SK-N-SH (cell line): Measurements from ENCODE around the gene WDHD1. TPM values are rescaled to one million over a fixed set of nuclear protein-coding genes. Genes with fewer than 3 reads are reported as not detected.

Experiments
- CTCF ChIA-PET: fragments of 300-600, 350-600 bp; formaldehyde crosslinking; extraction: SDS; loops from one replicate; lab custom pipeline; 2021; lab: Yijun Ruan, JAX
- POLR2A ChIA-PET: fragments of 350-600 bp; sonication (Branson Sonifier 250); formaldehyde crosslinking; extraction: SDS; loops from one replicate; lab custom pipeline; 2020; ENCODE audit warnings: antibody characterized with exemption, inconsistent platforms; lab: Yijun Ruan, JAX
- DNase-seq: peaks from one replicate; pipeline ENCODE4 v3.0.0; 2012
- H2AFZ ChIP-seq: fragments of 200-600 bp; sonication (generic); 2 replicates; pipeline ENCODE4 v1.8.1; 2016; ENCODE audit warnings: antibody characterized with exemption, mild to moderate bottlenecking, low read depth
- H3F3A ChIP-seq: fragments of 200-600 bp; sonication (generic); replicated peaks from 2 replicates; pipeline ENCODE3; 2016; ENCODE audit warnings: antibody characterized with exemption, mild to moderate bottlenecking; ENCODE audit not compliant: insufficient read depth
- H3K27ac ChIP-seq, 2 experiments: fragments of 200-500 bp in 1 of 2; fragments of 200-600 bp in 1 of 2; sonication (Bioruptor generic) in 1 of 2; sonication (generic), shearing (Covaris generic) in 1 of 2; 2 replicates each; pipeline versions ENCODE4 v1.5.1 to v1.6.1; 2014 to 2016; ENCODE audit warnings: low read depth in 2 of 2, inconsistent platforms in 1 of 2, low read length in 1 of 2, mild to moderate bottlenecking in 1 of 2, mixed read lengths in 1 of 2
- H3K27me3 ChIP-seq: fragments of 200-600 bp; sonication (generic), shearing (Covaris generic); 2 replicates; pipeline ENCODE4 v1.6.1; 2016; ENCODE audit warnings: mixed run types; ENCODE audit not compliant: insufficient read depth
- H3K36me3 ChIP-seq, 2 experiments: fragments of 200-500 bp in 1 of 2; fragments of 200-600 bp in 1 of 2; sonication (Bioruptor generic) in 1 of 2; sonication (generic) in 1 of 2; replicated peaks in 1 of 2; 2 replicates each; pipeline versions ENCODE3 to v1.5.1; 2014 to 2016; ENCODE audit warnings: low read length in 1 of 2, mild to moderate bottlenecking in 1 of 2; ENCODE audit not compliant: insufficient read depth in 2 of 2, control insufficient read depth in 1 of 2
- H3K4me1 ChIP-seq, 2 experiments: fragments of 200-500 bp in 1 of 2; fragments of 200-600 bp in 1 of 2; sonication (Bioruptor generic) in 1 of 2; sonication (generic), shearing (Covaris generic) in 1 of 2; 2 replicates each; pipeline versions ENCODE4 v1.5.1 to v1.6.1; 2014 to 2016; ENCODE audit warnings: low read depth in 1 of 2, low read length in 1 of 2, mixed run types in 1 of 2; ENCODE audit not compliant: insufficient read depth in 2 of 2, control insufficient read depth in 1 of 2
- H3K4me2 ChIP-seq: fragments of 200-600 bp; sonication (generic), shearing (Covaris generic); 2 replicates; pipeline ENCODE4 v1.6.1; 2017; ENCODE audit warnings: mixed run types
- H3K4me3 ChIP-seq, 2 experiments: fragments of 200-500 bp in 1 of 2; fragments of 200-600 bp in 1 of 2; sonication (Bioruptor generic) in 1 of 2; sonication (generic), shearing (Covaris generic) in 1 of 2; 2 replicates each; pipeline versions ENCODE4 v1.5.1 to v1.8.1; 2014 to 2016; ENCODE audit warnings: low read depth in 2 of 2, inconsistent platforms in 1 of 2, low read length in 1 of 2, mild to moderate bottlenecking in 1 of 2, mixed read lengths in 1 of 2, moderate library complexity in 1 of 2
- H3K79me2 ChIP-seq: fragments of 200-600 bp; sonication (generic); 2 replicates; pipeline ENCODE4 v1.8.1; 2017; ENCODE audit warnings: mild to moderate bottlenecking; ENCODE audit not compliant: insufficient read depth
- H3K9ac ChIP-seq: fragments of 200-600 bp; sonication (generic); 2 replicates; pipeline ENCODE4 v1.6.1; 2017; ENCODE audit warnings: mixed run types
- H3K9me2 ChIP-seq: fragments of 200-600 bp; sonication (generic); 2 replicates; pipeline ENCODE4 v1.6.1; 2017; ENCODE audit warnings: mixed run types
- H3K9me3 ChIP-seq: fragments of 200-600 bp; sonication (generic); 2 replicates; pipeline ENCODE4 v1.6.1; 2017; ENCODE audit warnings: mixed run types, mild to moderate bottlenecking, moderate library complexity
- H4K20me1 ChIP-seq: fragments of 200-600 bp; sonication (generic); 2 replicates; pipeline ENCODE4 v1.6.1; 2017; ENCODE audit warnings: mild to moderate bottlenecking, mixed run types; ENCODE audit not compliant: insufficient read depth
- EP300 ChIP-seq, 2 experiments: IDR thresholded peaks; 2 replicates each; pipeline versions ENCODE4 v1.4.0 to v1.6.1; 2012; ENCODE audit warnings: borderline replicate concordance in 1 of 2, low read depth in 1 of 2, low read length in 1 of 2
- FOXM1 ChIP-seq: IDR thresholded peaks from 2 replicates; pipeline ENCODE4 v1.4.0; 2012; ENCODE audit warnings: low read depth, mild to moderate bottlenecking
- GABPA ChIP-seq: IDR thresholded peaks from 2 replicates; pipeline ENCODE4 v1.4.0; 2012; ENCODE audit warnings: low read depth, mild to moderate bottlenecking
- MEF2A ChIP-seq: IDR thresholded peaks from 2 replicates; pipeline ENCODE4 v1.4.0; 2012; ENCODE audit warnings: low read depth, borderline replicate concordance
- NFIC ChIP-seq: IDR thresholded peaks from 2 replicates; pipeline ENCODE4 v1.4.0; 2012; ENCODE audit warnings: borderline replicate concordance
- PBX3 ChIP-seq: IDR thresholded peaks from 2 replicates; pipeline ENCODE4; 2012
- POLR2AphosphoS5 ChIP-seq: IDR thresholded peaks from 2 replicates; pipeline ENCODE4 v1.6.1; 2012; ENCODE audit warnings: low read depth, low read length
- RAD21 ChIP-seq: IDR thresholded peaks from 2 replicates; pipeline ENCODE4 v1.6.1; 2012; ENCODE audit warnings: mild to moderate bottlenecking, low read length
- RFX5 ChIP-seq: IDR thresholded peaks from 2 replicates; pipeline ENCODE4 v1.6.1; 2012; ENCODE audit warnings: mild to moderate bottlenecking, improper control_type of control experiment, low read length
- SIN3A ChIP-seq: IDR thresholded peaks from 2 replicates; pipeline ENCODE4 v1.6.1; 2012; ENCODE audit warnings: low read depth, mild to moderate bottlenecking, low read length, moderate library complexity, borderline replicate concordance
- SMC3 ChIP-seq: IDR thresholded peaks from 2 replicates; pipeline ENCODE4 v1.6.1; 2012; ENCODE audit warnings: low read depth, low read length, improper control_type of control experiment
- TEAD4 ChIP-seq: IDR thresholded peaks from 2 replicates; pipeline ENCODE4 v1.4.0; 2012; ENCODE audit warnings: mild to moderate bottlenecking, borderline replicate concordance; ENCODE audit not compliant: insufficient read depth
- USF1 ChIP-seq: IDR thresholded peaks from 2 replicates; pipeline ENCODE4 v1.4.0; 2012; ENCODE audit warnings: low read depth, borderline replicate concordance
- ZBTB33 ChIP-seq: IDR thresholded peaks from 2 replicates; pipeline ENCODE4 v1.4.0; 2012; ENCODE audit warnings: low read depth, borderline replicate concordance
- WGBS: methylation state at CpG from one replicate; pipeline ENCODE4 v1.1.6; 2017; ENCODE audit warnings: low lambda C conversion rate; 5-methylcytosine and 5-hydroxymethylcytosine counted together
- polyA plus RNA-seq, 3 experiments: library from polyadenylated mRNA; depleted of rRNA; stranded (reverse); fragments of >200 nt; gene quantifications; 2 replicates each; pipeline ENCODE4 v1.2.3, GENCODE V29; 2012
- TF ChIP-seq, protein P1 (sequence below): fragments of 200-600 bp; sonication (generic); IDR thresholded peaks from 2 replicates; pipeline ENCODE4 v1.6.1; 2017; ENCODE audit warnings: antibody characterized with exemption, mild to moderate bottlenecking, moderate library complexity
- TF ChIP-seq, protein P2 (sequence below): IDR thresholded peaks from 2 replicates; pipeline ENCODE4 v1.4.0; 2012; ENCODE audit warnings: low read depth

The WDHD1 gene
- polyA plus RNA-seq, 1 of the 3 experiments (the other 2 are of a cell fraction) = 2.9 TPM

DNA sequence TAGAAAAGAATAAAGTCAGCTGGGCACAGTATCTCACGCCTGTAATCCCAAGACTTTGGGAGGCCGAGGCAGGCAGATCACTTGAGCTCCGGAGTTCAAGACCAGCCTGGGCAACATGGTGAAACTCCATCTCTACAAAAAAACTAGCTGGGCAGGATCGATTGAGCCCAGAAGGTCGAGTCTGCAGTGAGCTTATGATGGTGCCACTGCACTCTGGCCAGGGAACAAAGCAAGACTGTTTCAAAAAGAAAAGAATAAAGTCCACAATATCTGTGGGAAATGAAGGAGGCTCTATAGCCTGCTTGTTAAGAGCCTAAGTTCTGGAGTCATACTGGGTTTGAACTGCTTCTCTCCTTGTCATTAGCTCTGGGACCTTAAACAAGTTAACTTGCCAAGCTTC, 32.4 kb upstream of the WDHD1 start:
- Histone ChIP-seq H3K36me3 (peaks cover 46 to 90% of the 10 kb centered on the region in 2 experiments), H3F3A (peaks cover 9% of the 10 kb centered on the region), H3K9me3 (no peaks in the 10 kb centered on the region), H3K9me2 (no peaks in the 10 kb centered on the region), H3K4me3 (no peak overlapping the region), H3K9ac (no peak overlapping the region), H4K20me1 (peaks cover 96% of the 10 kb centered on the region), H3K4me2 (no peak overlapping the region), H3K27me3 (no peaks in the 10 kb centered on the region), H2AFZ (no peak overlapping the region), H3K27ac (no peak overlapping the region), H3K4me1 (peaks cover 7 to 9% of the 10 kb centered on the region in 2 experiments; a peak in 3 of 4 replicates), H3K79me2 (peaks cover 100% of the 10 kb centered on the region)
- no peak for DNase-seq
- 97% methylated on average over 5 of the region's 5 CpGs for whole genome bisulfite sequencing
- TF ChIP-seq PBX3 (no peak), TEAD4 (no peak), POLR2AphosphoS5 (no peak), GABPA (no peak), EP300 (IDR thresholded peaks at IDR 0.05; ENCODE audit: borderline replicate concordance in 1 of 2, low read depth in 1 of 2, low read length in 1 of 2) (no peak), RAD21 (no peak), ZBTB33 (no peak), USF1 (no peak), RFX5 (no peak)
- TF ChIP-seq, protein P1, sequence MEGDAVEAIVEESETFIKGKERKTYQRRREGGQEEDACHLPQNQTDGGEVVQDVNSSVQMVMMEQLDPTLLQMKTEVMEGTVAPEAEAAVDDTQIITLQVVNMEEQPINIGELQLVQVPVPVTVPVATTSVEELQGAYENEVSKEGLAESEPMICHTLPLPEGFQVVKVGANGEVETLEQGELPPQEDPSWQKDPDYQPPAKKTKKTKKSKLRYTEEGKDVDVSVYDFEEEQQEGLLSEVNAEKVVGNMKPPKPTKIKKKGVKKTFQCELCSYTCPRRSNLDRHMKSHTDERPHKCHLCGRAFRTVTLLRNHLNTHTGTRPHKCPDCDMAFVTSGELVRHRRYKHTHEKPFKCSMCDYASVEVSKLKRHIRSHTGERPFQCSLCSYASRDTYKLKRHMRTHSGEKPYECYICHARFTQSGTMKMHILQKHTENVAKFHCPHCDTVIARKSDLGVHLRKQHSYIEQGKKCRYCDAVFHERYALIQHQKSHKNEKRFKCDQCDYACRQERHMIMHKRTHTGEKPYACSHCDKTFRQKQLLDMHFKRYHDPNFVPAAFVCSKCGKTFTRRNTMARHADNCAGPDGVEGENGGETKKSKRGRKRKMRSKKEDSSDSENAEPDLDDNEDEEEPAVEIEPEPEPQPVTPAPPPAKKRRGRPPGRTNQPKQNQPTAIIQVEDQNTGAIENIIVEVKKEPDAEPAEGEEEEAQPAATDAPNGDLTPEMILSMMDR = no peak
- ChIA-PET POLR2A (no interaction called here), CTCF (interaction anchor here (0.7 to 1.8 kb wide), 3 partner anchors 8 to 49 kb away, joined by 3 to 8 read pairs (median 3); partner anchors contain the start of gene MAPK1IP1L)

- H3K4me2 ChIP-seq = no peak overlapping the region
- H3K36me3 ChIP-seq = peaks cover 44 to 87% of the 10 kb centered on the region in 2 experiments
- peaks cover 100% of the 10 kb centered on the region for H3K79me2 ChIP-seq
- over 99% methylated on average over 5 of the region's 5 CpGs for WGBS
- ChIA-PET CTCF (interaction anchor here (1.0 kb wide), 1 partner anchor 11 kb away, joined by 4 read pairs; no protein-coding TSS in a partner anchor), POLR2A (no interaction called here)
- H3K27ac ChIP-seq = no peak overlapping the region
- H3K9ac ChIP-seq = no peak overlapping the region
- no peak overlapping the region for H3K4me3 ChIP-seq
- H3K4me1 ChIP-seq = peaks cover 11 to 14% of the 10 kb centered on the region in 2 experiments; a peak in 3 of 4 replicates
- H3K27me3 ChIP-seq = no peaks in the 10 kb centered on the region
- H2AFZ ChIP-seq = no peak overlapping the region
- peaks cover 91% of the 10 kb centered on the region for H4K20me1 ChIP-seq
- no peaks in the 10 kb centered on the region for H3K9me3 ChIP-seq
- peaks cover 7% of the 10 kb centered on the region for H3F3A ChIP-seq
- H3K9me2 ChIP-seq = no peaks in the 10 kb centered on the region
- DNase-seq = no peak
- TF ChIP-seq FOXM1 = no peak
- no peak for TF ChIP-seq SIN3A
- TF ChIP-seq NFIC = no peak
- TF ChIP-seq USF1 = no peak
- TF ChIP-seq RAD21 = no peak
- TF ChIP-seq, protein P2, sequence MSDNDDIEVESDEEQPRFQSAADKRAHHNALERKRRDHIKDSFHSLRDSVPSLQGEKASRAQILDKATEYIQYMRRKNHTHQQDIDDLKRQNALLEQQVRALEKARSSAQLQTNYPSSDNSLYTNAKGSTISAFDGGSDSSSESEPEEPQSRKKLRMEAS = no peak
- no peak for TF ChIP-seq POLR2AphosphoS5
- no peak for TF ChIP-seq SMC3
- TF ChIP-seq PBX3 = no peak
- TF ChIP-seq, protein P1 = no peak
- TF ChIP-seq MEF2A = no peak
Measured at GRCh38 chr14:55057919-55058318, 31.0 kb upstream of the WDHD1 start.
